Endodermal cell (in vitro differentiated cells): ENCODE results near the gene ZNF236. TPM values are rescaled to one million over a fixed set of nuclear protein-coding genes. Genes with fewer than 3 reads are reported as not detected.
A peak's percentile ranks its signal among the peaks of the same experiment; 100 is the strongest.

Experiments used
- DNase-seq: peaks from one replicate; pipeline ENCODE4 v3.0.0-alpha.2; 2017
- H3K27ac ChIP-seq: 2 replicates; pipeline ENCODE4 v1.5.1; 2013; ENCODE audit warnings: mild to moderate bottlenecking, low read depth, low read length, moderate library complexity
- H3K27me3 ChIP-seq: 2 replicates; pipeline ENCODE4 v1.6.1; 2013; ENCODE audit warnings: mild to moderate bottlenecking, low read length, moderate library complexity; ENCODE audit not compliant: insufficient read depth, control insufficient read depth, poor library complexity, severe bottlenecking
- H3K36me3 ChIP-seq: 2 replicates; pipeline ENCODE4 v1.7.0; 2013; ENCODE audit warnings: mild to moderate bottlenecking, low read length, moderate library complexity; ENCODE audit not compliant: control insufficient read depth, insufficient read depth
- H3K4me1 ChIP-seq: one replicate; pipeline ENCODE4 v1.7.0; 2013; ENCODE audit warnings: low read length; ENCODE audit not compliant: control insufficient read depth, insufficient read depth
- H3K4me3 ChIP-seq: 2 replicates; pipeline ENCODE4 v1.5.1; 2013; ENCODE audit warnings: mild to moderate bottlenecking, low read length, moderate library complexity
- H3K9ac ChIP-seq: 2 replicates; pipeline ENCODE4 v1.6.1; 2013; ENCODE audit warnings: mild to moderate bottlenecking, low read length, moderate library complexity; ENCODE audit not compliant: poor library complexity, severe bottlenecking; ENCODE audit errors: extremely low read depth
- H3K9me3 ChIP-seq: 2 replicates; pipeline ENCODE4 v1.6.1; 2013; ENCODE audit warnings: mild to moderate bottlenecking, low read length, moderate library complexity; ENCODE audit not compliant: control insufficient read depth
- H3K27ac Mint-ChIP-seq: 2 replicates; pipeline ENCODE4 v1.8.0; 2020; ENCODE audit warnings: mixed read lengths
- H3K27me3 Mint-ChIP-seq: 2 replicates; pipeline ENCODE4 v1.8.0; 2021; ENCODE audit warnings: mild to moderate bottlenecking, mixed read lengths; ENCODE audit not compliant: insufficient read depth
- H3K36me3 Mint-ChIP-seq: 2 replicates; pipeline ENCODE4 v1.8.0; 2020; ENCODE audit warnings: low read depth, mixed read lengths
- H3K4me1 Mint-ChIP-seq: 2 replicates; pipeline ENCODE4 v1.8.0; 2020; ENCODE audit warnings: mixed read lengths
- H3K4me3 Mint-ChIP-seq: 2 replicates; pipeline ENCODE4 v1.8.0; 2020; ENCODE audit warnings: mild to moderate bottlenecking, moderate library complexity, mixed read lengths
- H3K9me3 Mint-ChIP-seq: 2 replicates; pipeline ENCODE4 v1.8.0; 2020; ENCODE audit warnings: mild to moderate bottlenecking, mixed read lengths
- CTCF ChIP-seq: fragments of 200-600 bp; sonication (generic); conservative IDR thresholded peaks from 2 replicates; pipeline ENCODE4 v1.5.0; 2021; ENCODE audit warnings: antibody characterized with exemption, mild to moderate bottlenecking
- WGBS, 2 experiments: methylation state at CpG; one replicate each; pipeline versions ENCODE4 v1.1.5 to v1.1.7; 2013; ENCODE audit warnings: missing lambda C conversion rate in 2 of 2, mixed read lengths in 1 of 2; ENCODE audit not compliant: insufficient coverage in 1 of 2, insufficient read length in 1 of 2; 5-methylcytosine and 5-hydroxymethylcytosine counted together
- total RNA-seq, 2 donors: library from RNA; stranded (reverse); fragmentation: NEBNext Ultra II Directional in 1 of 2; extraction: Animal tissue kit (Norgen Biotek cat#: 25700) in 1 of 2; gene quantifications; 2 replicates in 1 of 2; 3 replicates in 1 of 2; pipeline ENCODE4 v1.2.1, GENCODE V29; 2021

The ZNF236 gene
- total RNA-seq, 2 donors from 2014 or later: 27.0 to 28.3 TPM

GRCh38 chr18:76823161-76823538, 793 bp downstream of the ZNF236 start:
- H3K9me3 Mint-ChIP-seq: no peaks in the 10 kb centered on the region
- peaks cover 17% of the 10 kb centered on the region for H3K4me1 Mint-ChIP-seq
- 10 to 19% methylated on average over 10 to 26 of the region's 26 CpGs for WGBS, 2 experiments
- peak overlapping the region; percentile 93 for H3K27ac Mint-ChIP-seq
- peak overlapping the region; percentile 24 for H3K27ac ChIP-seq
- H3K9me3 ChIP-seq: no peaks in the 10 kb centered on the region
- no peaks in the 10 kb centered on the region for H3K27me3 Mint-ChIP-seq
- H3K4me3 Mint-ChIP-seq: peak overlapping the region; percentile 84
- peak overlapping the region; percentile 78 for H3K9ac ChIP-seq
- DNase-seq: peak; percentile 57
- peaks cover 16% of the 10 kb centered on the region for H3K36me3 Mint-ChIP-seq
- no peaks in the 10 kb centered on the region for H3K4me1 ChIP-seq
- TF ChIP-seq CTCF: no peak
- no peaks in the 10 kb centered on the region for H3K27me3 ChIP-seq
- no peaks in the 10 kb centered on the region for H3K36me3 ChIP-seq
- H3K4me3 ChIP-seq: peak overlapping the region; percentile 96

DNA sequence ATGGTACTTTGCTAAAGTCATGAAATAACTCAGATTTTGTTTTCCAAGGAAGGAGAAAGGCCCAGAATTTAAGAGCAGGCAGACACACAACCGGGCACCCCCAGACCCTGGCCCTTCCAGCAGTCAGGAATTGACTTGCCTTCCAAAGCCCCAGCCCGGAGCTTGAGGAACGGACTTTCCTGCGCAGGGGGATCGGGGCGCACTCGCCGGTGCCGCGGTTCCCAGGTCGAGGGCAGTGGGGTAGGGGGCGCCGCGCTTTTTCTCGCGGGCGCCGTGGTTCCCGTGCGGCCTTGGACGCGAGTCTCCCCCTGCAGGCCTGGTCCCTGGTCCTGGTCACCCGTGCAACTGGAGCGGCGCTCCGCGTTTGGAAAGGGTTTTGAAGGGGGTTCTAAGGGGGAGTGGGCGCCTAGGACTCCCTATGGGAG, 1.2 kb downstream of the ZNF236 start:
- Histone ChIP-seq H3K9ac (peak overlapping the region; percentile 78), H3K4me1 (no peaks in the 10 kb centered on the region), H3K9me3 (no peaks in the 10 kb centered on the region), H3K4me3 (peak overlapping the region; percentile 96), H3K27ac (peak overlapping the region; percentile 24), H3K36me3 (no peaks in the 10 kb centered on the region), H3K27me3 (no peaks in the 10 kb centered on the region)
- H3K4me3 Mint-ChIP-seq: peak overlapping the region; percentile 84
- 17 to 35% methylated on average over 8 to 28 of the region's 28 CpGs for WGBS, 2 experiments
- DNase-seq: peak; percentile 82
- TF ChIP-seq CTCF: peak; percentile 63
- no peaks in the 10 kb centered on the region for H3K27me3 Mint-ChIP-seq
- H3K9me3 Mint-ChIP-seq: no peaks in the 10 kb centered on the region
- peaks cover 19% of the 10 kb centered on the region for H3K4me1 Mint-ChIP-seq
- H3K36me3 Mint-ChIP-seq: peaks cover 12% of the 10 kb centered on the region
- peak overlapping the region; percentile 93 for H3K27ac Mint-ChIP-seq

- Histone ChIP-seq H3K27me3 (no peaks in the 10 kb centered on the region), H3K4me3 (peak overlapping the region; percentile 96), H3K9me3 (no peaks in the 10 kb centered on the region), H3K36me3 (no peaks in the 10 kb centered on the region), H3K27ac (no peak overlapping the region), H3K9ac (no peak overlapping the region), H3K4me1 (no peaks in the 10 kb centered on the region)
- Mint-ChIP-seq H3K27me3 (no peaks in the 10 kb centered on the region), H3K36me3 (peaks cover 12% of the 10 kb centered on the region), H3K4me1 (peaks cover 21% of the 10 kb centered on the region), H3K9me3 (no peaks in the 10 kb centered on the region), H3K27ac (peak overlapping the region; percentile 83), H3K4me3 (peak overlapping the region; percentile 84)
- no peak for TF ChIP-seq CTCF
- no peak for DNase-seq
- WGBS, 2 experiments: 84% methylated on average over 9 to 12 of the region's 12 CpGs
These were observed 1.9 kb downstream of the ZNF236 start for GRCh38 chr18:76824145-76824676.
